Measurements from ENCODE around the gene FOXK2. TPM values are rescaled to one million over a fixed set of nuclear protein-coding genes. Genes with fewer than 3 reads are reported as not detected.

The FOXK2 gene
- total RNA-seq, 1 experiment from 2014 or later, result 107 TPM

- CTCF ChIA-PET, result no interaction called here
- H3K27ac ChIP-seq (ENCODE audit: low read depth, low read length, poor library complexity, severe bottlenecking), result no peak overlapping the region
- no peaks in the 10 kb centered on the region for H3K4me1 ChIP-seq (ENCODE audit: insufficient read depth, low read length, poor library complexity, severe bottlenecking)
- no peak for DNase-seq (ENCODE audit: low spot score)
- intact Hi-C loops (cut with micrococcal nuclease; ENCODE audit: unreplicated experiment), result no loop called here
- TF ChIP-seq CTCF (conservative IDR thresholded peaks at IDR 0.05; ENCODE audit: low read depth, low read length) (no peak), EZH2 (IDR thresholded peaks at IDR 0.05; ENCODE audit: borderline replicate concordance, low read depth, low read length, poor library complexity, severe bottlenecking) (no peak)
- POLR2A ChIA-PET (ENCODE audit: low non-redundant PET), result no interaction called here
- H3K27me3 ChIP-seq (replicated peaks; ENCODE audit: insufficient read depth, low read depth, low read length, poor library complexity), result no peaks in the 10 kb centered on the region
- peaks cover 46% of the 10 kb centered on the region for H3K36me3 ChIP-seq (ENCODE audit: insufficient read depth, low read length, poor library complexity, severe bottlenecking)
- no peaks in the 10 kb centered on the region for H3K9me3 ChIP-seq (ENCODE audit: low read depth, low read length, poor library complexity, severe bottlenecking)
- no peak overlapping the region for H3K4me3 ChIP-seq (ENCODE audit: low read depth, low read length, poor library complexity, severe bottlenecking)
- no TSS peak for BruUV-seq (replicated peaks)
These were observed 110.7 kb downstream of the FOXK2 start for GRCh38 chr17:82630212-82630611.

GRCh38 chr17:82631544-82631943, 112.0 kb downstream of the FOXK2 start:
- CTCF ChIA-PET, result no interaction called here
- BruUV-seq (replicated peaks), result no TSS peak
- peaks cover 38% of the 10 kb centered on the region for H3K36me3 ChIP-seq (ENCODE audit: insufficient read depth, low read length, poor library complexity, severe bottlenecking)

GRCh38 chr17:82632451-82632850, 112.9 kb downstream of the FOXK2 start:
- TF ChIP-seq CTCF (conservative IDR thresholded peaks at IDR 0.05; ENCODE audit: low read depth, low read length), result no peak
- TF ChIP-seq EZH2 (IDR thresholded peaks at IDR 0.05; ENCODE audit: borderline replicate concordance, low read depth, low read length, poor library complexity, severe bottlenecking), result no peak
- H3K36me3 ChIP-seq (ENCODE audit: insufficient read depth, low read length, poor library complexity, severe bottlenecking), result peaks cover 36% of the 10 kb centered on the region

More at GRCh38 chr17:82631544-82631943, 112.0 kb downstream of the FOXK2 start:
- Histone ChIP-seq H3K4me3 (ENCODE audit: low read depth, low read length, poor library complexity, severe bottlenecking) (no peak overlapping the region), H3K27me3 (replicated peaks; ENCODE audit: insufficient read depth, low read depth, low read length, poor library complexity) (no peaks in the 10 kb centered on the region), H3K4me1 (ENCODE audit: insufficient read depth, low read length, poor library complexity, severe bottlenecking) (no peaks in the 10 kb centered on the region), H3K9me3 (ENCODE audit: low read depth, low read length, poor library complexity, severe bottlenecking) (no peaks in the 10 kb centered on the region), H3K27ac (ENCODE audit: low read depth, low read length, poor library complexity, severe bottlenecking) (no peak overlapping the region)
- intact Hi-C loops (cut with micrococcal nuclease; ENCODE audit: unreplicated experiment), result no loop called here
- POLR2A ChIA-PET (ENCODE audit: low non-redundant PET), result no interaction called here
- DNase-seq (ENCODE audit: low spot score), result no peak
- no peak for TF ChIP-seq EZH2 (IDR thresholded peaks at IDR 0.05; ENCODE audit: borderline replicate concordance, low read depth, low read length, poor library complexity, severe bottlenecking)
- no peak for TF ChIP-seq CTCF (conservative IDR thresholded peaks at IDR 0.05; ENCODE audit: low read depth, low read length)

More at GRCh38 chr17:82632451-82632850, 112.9 kb downstream of the FOXK2 start:
- no peak for DNase-seq (ENCODE audit: low spot score)
- Histone ChIP-seq H3K4me1 (ENCODE audit: insufficient read depth, low read length, poor library complexity, severe bottlenecking) (no peaks in the 10 kb centered on the region), H3K27me3 (replicated peaks; ENCODE audit: insufficient read depth, low read depth, low read length, poor library complexity) (no peaks in the 10 kb centered on the region), H3K9me3 (ENCODE audit: low read depth, low read length, poor library complexity, severe bottlenecking) (no peaks in the 10 kb centered on the region), H3K27ac (ENCODE audit: low read depth, low read length, poor library complexity, severe bottlenecking) (no peak overlapping the region), H3K4me3 (ENCODE audit: low read depth, low read length, poor library complexity, severe bottlenecking) (no peak overlapping the region)
- ChIA-PET POLR2A (ENCODE audit: low non-redundant PET) (interaction anchor here (0.5 to 0.6 kb wide), 2 partner anchors 16 to 46 kb away, joined by 5 to 9 read pairs; no protein-coding TSS in a partner anchor), CTCF (no interaction called here)
- BruUV-seq (replicated peaks), result no TSS peak
- intact Hi-C loops (cut with micrococcal nuclease; ENCODE audit: unreplicated experiment), result no loop called here
